Measurements from ENCODE around the gene GABRB2.
A peak's percentile ranks its signal among the peaks of the same experiment; 100 is the strongest.

Gene GABRB2

GRCh38 chr5:161400583-161400982, 145.9 kb downstream of the GABRB2 start:
- intact Hi-C loops (cut with DNase I): no loop called here
- no peak for DNase-seq

GRCh38 chr5:161399996-161400562, 146.4 kb downstream of the GABRB2 start:
- DNase-seq: no peak
- intact Hi-C loops (cut with DNase I): no loop called here

- no peak for DNase-seq
- intact Hi-C loops (cut with DNase I): no loop called here
These were observed 149.1 kb downstream of the GABRB2 start for GRCh38 chr5:161397448-161397847.

DNA sequence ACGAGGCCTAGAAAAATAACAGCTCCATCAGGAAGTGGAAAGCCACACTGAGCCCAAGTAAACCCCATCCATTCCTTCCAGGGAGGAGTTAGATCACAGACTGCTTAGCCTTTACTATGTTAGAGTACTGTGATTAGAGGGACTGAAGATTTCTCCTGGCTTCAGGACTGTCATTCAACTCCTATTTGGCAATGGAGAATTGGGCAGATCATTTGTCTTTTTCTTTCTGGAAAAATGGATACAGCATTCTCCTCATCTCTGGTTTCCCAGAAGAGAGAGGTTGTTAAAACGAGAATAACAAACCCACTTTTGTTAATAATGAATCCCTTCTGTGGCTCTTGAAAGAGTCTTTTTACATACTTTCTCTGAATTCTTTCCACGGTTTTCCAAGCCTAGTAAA, 150.4 kb downstream of the GABRB2 start:
- intact Hi-C loops (cut with DNase I): no loop called here
- no peak for DNase-seq

DNA sequence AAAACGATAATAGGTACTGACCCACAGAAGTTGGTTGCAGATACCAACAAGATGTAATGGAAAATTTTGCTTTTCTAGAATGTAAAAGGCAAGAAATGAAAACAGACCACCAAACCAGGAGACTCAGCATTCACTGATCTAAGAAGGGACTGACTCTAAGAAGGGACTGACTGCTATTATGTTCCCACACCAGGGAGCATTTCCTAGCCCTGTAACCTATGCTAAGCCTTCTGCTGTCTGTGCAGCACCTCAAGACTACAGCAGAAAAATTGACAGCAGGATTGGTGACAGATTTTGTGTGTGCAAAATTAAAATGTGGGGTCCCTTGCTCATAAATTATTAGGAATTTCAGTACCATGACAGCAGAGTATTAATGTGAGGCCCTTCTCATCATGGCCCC, 154.8 kb downstream of the GABRB2 start:
- intact Hi-C loops (cut with DNase I): no loop called here
- DNase-seq: no peak

DNA sequence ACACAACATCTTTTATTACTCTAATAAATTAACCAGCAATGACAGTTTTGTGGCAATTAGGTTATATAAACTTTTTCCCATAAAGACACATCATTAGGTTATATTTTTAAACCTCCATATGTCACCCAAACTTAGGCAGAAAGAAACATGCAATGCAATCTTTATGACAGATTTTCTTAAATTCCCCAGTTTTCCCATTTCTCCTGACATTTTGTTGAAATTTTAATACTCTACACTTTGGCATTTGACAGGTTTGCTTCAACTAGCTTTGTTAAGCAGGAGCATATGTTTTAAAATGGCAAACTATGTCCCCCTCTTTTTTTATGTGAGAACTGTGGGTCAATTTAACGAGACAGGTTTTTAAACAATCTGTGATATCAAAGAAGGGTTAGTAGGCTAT, 155.5 kb downstream of the GABRB2 start:
- DNase-seq: no peak

DNA sequence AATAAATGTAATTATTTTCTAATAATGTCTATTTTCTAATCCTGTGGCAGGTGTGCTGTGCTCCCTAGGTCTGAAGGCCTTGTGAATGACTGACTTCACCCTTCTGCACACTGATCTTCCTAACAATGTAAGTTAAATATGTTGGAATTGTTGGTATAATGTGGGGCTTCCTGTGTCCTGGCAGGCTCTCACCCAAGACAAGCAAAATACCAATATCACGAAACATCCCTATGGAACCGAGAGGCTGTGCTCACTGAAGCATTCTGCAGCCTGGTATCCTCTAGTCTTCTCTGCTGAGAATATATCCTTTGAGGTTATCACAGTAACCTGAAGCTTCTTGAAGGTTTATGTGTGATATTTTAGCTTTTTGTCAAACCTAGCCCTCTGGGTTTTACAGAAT, 159.4 kb downstream of the GABRB2 start:
- no peak for DNase-seq
- intact Hi-C loops (cut with DNase I): no loop called here

More for the DNA sequence above, 155.5 kb downstream of the GABRB2 start:
- intact Hi-C loops (cut with DNase I): no loop called here

DNA sequence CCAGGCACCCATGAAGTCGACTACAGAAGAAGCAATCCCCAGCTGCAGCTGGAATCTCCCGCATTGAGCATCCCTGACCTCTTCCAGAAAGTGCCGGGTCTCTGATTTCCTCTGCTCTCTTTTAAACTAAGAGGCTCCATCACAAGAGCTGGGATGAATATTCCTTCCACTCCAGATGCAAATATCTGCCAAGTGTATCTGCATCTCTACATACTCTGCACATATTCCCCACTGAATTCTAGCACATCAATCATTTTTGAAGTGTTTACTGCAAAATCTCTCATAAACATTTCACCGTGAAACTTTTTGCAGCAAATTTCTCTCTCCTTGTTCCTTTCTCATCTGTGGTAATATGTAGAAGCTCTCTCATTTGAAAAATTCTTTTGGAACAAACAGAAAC, 161.5 kb downstream of the GABRB2 start:
- no peak for DNase-seq
- intact Hi-C loops (cut with DNase I): no loop called here

- no peak for DNase-seq
- intact Hi-C loops (cut with DNase I): no loop called here
These were observed 163.8 kb downstream of the GABRB2 start for GRCh38 chr5:161382685-161383084.

DNA sequence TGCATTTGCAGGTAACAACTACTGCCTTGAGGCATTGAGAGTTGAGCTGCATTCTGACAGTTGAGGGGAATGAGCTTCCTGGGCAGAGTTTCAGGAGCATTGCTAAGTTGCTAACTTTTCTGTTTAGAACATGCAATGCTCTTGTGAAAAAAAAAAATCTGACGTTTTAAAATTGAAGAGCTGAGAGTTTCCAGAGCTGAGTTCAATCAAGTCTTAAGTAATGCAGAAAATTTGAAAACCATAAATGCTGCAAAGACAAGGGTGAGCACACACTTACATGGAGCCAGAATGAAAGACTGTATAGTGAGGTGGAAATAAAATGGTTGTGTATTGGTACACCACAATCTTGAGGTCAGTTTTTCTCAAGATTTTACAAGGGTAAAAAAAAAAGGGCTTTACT, 166.0 kb downstream of the GABRB2 start:
- no peak for DNase-seq
- intact Hi-C loops (cut with DNase I): no loop called here

DNA sequence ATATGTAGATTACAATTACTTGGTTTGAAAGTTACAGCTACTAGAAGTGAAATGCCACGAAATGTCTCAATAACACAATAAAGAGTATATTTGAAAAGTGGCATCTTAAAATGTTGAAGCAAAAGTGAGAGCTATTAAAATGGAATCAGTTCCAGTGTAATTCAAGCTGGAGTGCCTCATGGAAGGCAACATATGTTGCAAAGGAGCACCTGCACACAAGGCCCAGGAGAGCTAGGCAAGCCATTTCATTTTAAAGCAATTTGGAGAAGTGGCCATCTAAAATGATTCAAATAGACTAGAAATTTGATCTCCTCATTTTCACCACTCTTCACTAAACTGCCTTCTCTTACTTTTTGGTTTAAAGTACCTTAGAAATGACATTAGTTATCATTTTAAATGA, 167.8 kb downstream of the GABRB2 start:
- DNase-seq: no peak
- intact Hi-C loops (cut with DNase I): no loop called here

GRCh38 chr5:161376034-161376433, 170.5 kb downstream of the GABRB2 start:
- intact Hi-C loops (cut with DNase I): no loop called here
- DNase-seq: no peak

- DNase-seq: no peak
- intact Hi-C loops (cut with DNase I): no loop called here
These were observed 173.2 kb downstream of the GABRB2 start for GRCh38 chr5:161373345-161373707.

DNA sequence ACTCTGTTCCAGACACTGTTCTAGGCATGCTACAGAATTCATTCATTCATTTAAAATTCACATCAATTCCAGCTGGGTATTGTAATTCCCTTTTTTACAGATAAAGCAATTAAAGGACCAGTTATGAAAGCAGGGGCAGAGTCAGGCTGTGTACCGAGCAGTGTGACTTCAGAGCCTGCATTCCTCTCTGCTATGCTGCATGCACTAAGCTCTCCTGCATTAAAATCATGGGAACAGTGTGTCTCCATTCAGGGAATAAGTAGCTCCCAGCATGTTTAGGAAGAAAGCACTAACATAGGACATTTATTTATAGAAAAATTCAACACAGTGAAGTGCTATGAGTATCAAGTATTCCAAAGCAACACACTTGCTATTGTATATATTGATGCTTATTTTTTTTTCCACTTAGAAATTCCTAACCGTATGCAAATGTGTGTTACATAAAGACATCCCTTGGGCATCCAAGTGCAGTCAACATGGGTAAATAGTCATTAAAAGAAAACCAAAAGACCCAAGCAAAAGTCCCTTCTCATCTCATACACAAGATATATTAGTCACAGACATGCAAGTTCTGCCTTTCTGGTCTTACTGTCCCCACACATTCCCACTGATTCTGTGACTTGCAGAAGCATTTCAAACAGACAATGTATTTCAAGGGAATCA, 173.7 kb downstream of the GABRB2 start:
- DNase-seq: peak in 7 of 42 donors; percentile 3 to 45 (median 18)
- intact Hi-C loops (cut with DNase I): no loop called here

GRCh38 chr5:161369022-161369421, 177.5 kb downstream of the GABRB2 start:
- DNase-seq: no peak
- intact Hi-C loops (cut with DNase I): no loop called here

GRCh38 chr5:161358446-161358845, 188.1 kb downstream of the GABRB2 start:
- DNase-seq: peak in 24 of 42 donors; percentile 4 to 63 (median 24)
- intact Hi-C loops (cut with DNase I): no loop called here

DNA sequence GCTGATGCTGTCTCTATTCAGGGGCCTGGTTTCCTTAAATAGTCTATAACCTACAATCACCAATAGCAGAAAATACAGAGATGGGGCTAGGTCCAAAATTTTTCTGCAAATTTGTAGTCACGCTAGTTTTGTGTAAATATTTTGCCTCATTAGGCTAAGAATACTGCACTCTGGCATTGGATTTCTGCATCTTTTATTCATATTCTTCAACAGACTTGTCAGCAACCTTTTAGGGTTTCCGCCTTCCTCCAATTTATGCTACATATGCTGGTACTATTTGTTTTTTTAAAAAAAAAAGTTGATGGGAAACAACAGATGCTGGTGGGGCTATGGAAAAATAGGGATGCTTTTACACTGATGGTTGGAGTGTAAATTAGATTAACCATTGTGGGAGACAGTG, 202.3 kb downstream of the GABRB2 start:
- DNase-seq: no peak
- intact Hi-C loops (cut with DNase I): no loop called here

- intact Hi-C loops (cut with DNase I): no loop called here
- DNase-seq: peak in 1 of 42 donors; percentile 40
These were observed 203.6 kb downstream of the GABRB2 start for GRCh38 chr5:161342886-161343285.

DNA sequence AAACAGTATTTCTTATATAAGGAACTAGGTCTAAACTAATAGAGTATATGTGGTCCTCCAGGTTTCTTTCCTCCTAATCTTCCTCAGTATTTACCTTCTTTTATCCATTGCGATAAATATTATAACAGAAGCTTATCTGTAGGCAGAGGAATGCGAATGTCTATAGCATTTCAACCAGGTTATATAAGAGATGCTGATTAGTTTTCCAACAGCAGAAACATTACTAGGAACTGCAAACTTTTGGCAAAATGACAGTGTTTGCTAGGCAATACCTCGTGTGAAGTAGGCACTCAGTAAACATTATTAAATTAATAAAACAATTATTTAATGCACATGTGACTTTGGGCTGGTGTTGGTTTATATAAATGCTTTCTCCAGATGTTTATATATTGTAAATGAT, 206.5 kb downstream of the GABRB2 start:
- intact Hi-C loops (cut with DNase I): no loop called here
- no peak for DNase-seq

- intact Hi-C loops (cut with DNase I): no loop called here
- DNase-seq: no peak
These were observed 213.2 kb downstream of the GABRB2 start for GRCh38 chr5:161333194-161333880.

DNA sequence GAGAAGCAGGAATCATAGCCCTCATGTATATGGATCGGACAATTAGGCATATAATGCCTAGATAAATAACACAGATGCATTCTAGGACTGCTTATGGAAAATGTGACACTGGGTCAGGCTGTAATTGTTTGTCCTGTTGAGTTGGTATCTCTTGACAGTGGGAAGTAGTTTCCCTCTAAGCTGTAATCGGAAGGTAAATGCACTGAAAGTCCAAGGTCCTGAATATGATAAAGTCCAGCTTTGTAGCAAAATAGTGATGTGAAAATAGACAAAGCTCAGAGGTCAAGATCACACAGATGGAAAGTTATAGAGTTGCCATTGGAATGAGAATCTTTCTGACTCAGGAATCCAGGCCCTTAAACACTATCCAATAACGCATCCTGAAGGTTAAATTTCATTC, 214.2 kb downstream of the GABRB2 start:
- no peak for DNase-seq
- intact Hi-C loops (cut with DNase I): no loop called here
